Duodenal mucosa (tissue), 2 donors: Measurements from ENCODE around the gene ACE2.
"Not testable (repeated sequence)": the region's sequence is repeated elsewhere in the genome, so short reads cannot be mapped to it uniquely, and the experiment has no call there.

Experiments
- H3K27ac ChIP-seq: one replicate; pipeline ENCODE4 v1.7.0; 2013; ENCODE audit warnings: low read depth, low read length
- H3K27me3 ChIP-seq, 2 donors: one replicate each; pipeline ENCODE4 v1.7.0; 2013; ENCODE audit warnings: low read length in 2 of 2, control low read depth in 1 of 2; ENCODE audit not compliant: insufficient read depth in 2 of 2, control insufficient read depth in 1 of 2
- H3K36me3 ChIP-seq, 2 donors: one replicate each; pipeline ENCODE4 v1.7.0; 2013; ENCODE audit warnings: low read length in 2 of 2, control low read depth in 1 of 2; ENCODE audit not compliant: insufficient read depth in 2 of 2, control insufficient read depth in 1 of 2
- H3K4me1 ChIP-seq, 2 donors: one replicate each; pipeline ENCODE4 v1.7.0; 2013; ENCODE audit warnings: low read length in 2 of 2, control low read depth in 1 of 2; ENCODE audit not compliant: insufficient read depth in 2 of 2, control insufficient read depth in 1 of 2
- H3K4me3 ChIP-seq, 2 donors: one replicate each; pipeline ENCODE4 v1.7.0; 2013; ENCODE audit warnings: low read length in 2 of 2, low read depth in 1 of 2
- H3K9ac ChIP-seq, 2 donors: one replicate each; pipeline ENCODE4 v1.7.0; 2013; ENCODE audit warnings: low read length in 2 of 2, low read depth in 1 of 2
- H3K9me3 ChIP-seq, 2 donors: one replicate each; pipeline ENCODE4 v1.7.0; 2013; ENCODE audit warnings: low read length in 2 of 2, control low read depth in 1 of 2; ENCODE audit not compliant: control insufficient read depth in 1 of 2

The ACE2 gene

DNA sequence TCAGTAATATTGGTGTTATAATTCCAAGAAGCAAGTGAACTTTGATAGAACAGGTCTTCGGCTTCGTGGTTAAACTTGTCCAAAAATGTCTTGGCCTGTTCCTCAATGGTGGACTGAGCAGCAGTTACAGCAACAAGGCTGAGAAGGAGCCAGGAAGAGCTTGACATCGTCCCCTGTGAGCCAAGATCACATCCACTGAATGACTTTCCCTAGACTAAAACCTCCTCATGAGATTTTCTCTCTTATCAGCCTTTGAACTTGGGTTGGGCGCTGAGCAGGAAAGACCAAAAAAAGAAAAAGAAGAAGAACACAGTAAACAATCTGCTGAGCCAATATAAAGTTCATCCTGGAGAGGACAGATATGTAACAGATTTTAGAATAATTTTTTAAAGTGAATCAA is at the start of gene ACE2:
ACE2 (minus strand) TSS at position 216 of the 400 bp plus-strand sequence; CDS start at position 167, 49 bp downstream.
- Histone ChIP-seq H3K27me3 (no peaks in the 10 kb centered on the region), H3K9me3 (no peaks in the 10 kb centered on the region), H3K4me3 (peak within 1 kb of the TSS; percentile 19 to 61), H3K9ac (peak within 1 kb of the TSS in 1 of 2 donors; percentile 16), H3K4me1 (peaks cover under 1 to 13% of the 10 kb centered on the region in 2 donors), H3K27ac (no peak within 1 kb of the TSS), H3K36me3 (no peaks in the 10 kb centered on the region)

DNA sequence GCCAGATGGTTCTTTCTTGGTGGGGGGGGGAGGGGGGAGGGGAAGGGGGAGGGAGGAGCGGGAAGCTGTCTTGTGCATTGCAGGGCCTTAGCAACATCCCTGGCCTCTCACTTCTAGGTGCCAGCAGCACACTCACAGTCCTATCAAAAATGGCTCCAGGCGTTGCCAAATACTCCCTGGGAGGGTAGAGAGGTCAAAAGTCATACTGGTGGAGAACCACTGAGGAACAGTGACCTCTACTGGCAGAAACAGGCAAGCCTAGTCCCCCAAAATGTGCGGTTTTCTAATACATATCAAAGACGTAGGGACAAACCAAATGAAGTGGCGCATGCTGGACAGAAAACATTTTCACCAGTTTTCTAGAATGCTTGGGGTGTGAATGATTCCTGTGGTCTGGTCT is 46.8 kb upstream of the ACE2 start:
- not testable (repeated sequence) for H3K36me3 ChIP-seq, H3K27me3 ChIP-seq, H3K27ac ChIP-seq, H3K4me1 ChIP-seq, H3K4me3 ChIP-seq, H3K9ac ChIP-seq, H3K9me3 ChIP-seq

GRCh38 chrX:15646543-15646942 is 45.8 kb upstream of the ACE2 start:
- H3K4me1 ChIP-seq = no peaks in the 10 kb centered on the region
- no peak overlapping the region for H3K27ac ChIP-seq
- no peaks in the 10 kb centered on the region for H3K27me3 ChIP-seq
- H3K9me3 ChIP-seq = no peaks in the 10 kb centered on the region
- H3K9ac ChIP-seq = no peak overlapping the region
- H3K36me3 ChIP-seq = no peaks in the 10 kb centered on the region
- H3K4me3 ChIP-seq = no peak overlapping the region

GRCh38 chrX:15646031-15646430 is 45.3 kb upstream of the ACE2 start:
- H3K9me3 ChIP-seq = no peaks in the 10 kb centered on the region
- H3K9ac ChIP-seq = no peak overlapping the region
- no peak overlapping the region for H3K4me3 ChIP-seq
- H3K4me1 ChIP-seq = no peaks in the 10 kb centered on the region
- no peaks in the 10 kb centered on the region for H3K27me3 ChIP-seq
- no peak overlapping the region for H3K27ac ChIP-seq
- no peaks in the 10 kb centered on the region for H3K36me3 ChIP-seq

DNA sequence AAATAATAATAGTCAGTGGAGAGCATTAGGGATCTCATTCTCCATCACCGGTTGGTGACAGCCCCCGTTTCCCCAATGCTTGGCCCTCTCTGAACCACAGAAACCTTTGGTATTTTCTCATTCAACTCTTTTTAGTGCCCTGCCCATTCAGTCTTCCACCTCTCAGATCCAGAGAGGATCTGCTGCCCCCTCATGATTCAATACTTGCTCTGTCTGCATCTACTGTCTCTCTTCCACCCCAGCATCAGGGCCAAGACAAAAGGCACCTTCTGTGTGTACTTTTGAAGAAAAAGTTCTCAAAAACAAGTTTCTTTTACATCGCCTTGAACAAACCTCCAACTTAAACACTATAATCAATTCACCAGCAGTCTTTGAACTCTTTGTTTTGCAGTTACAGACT is 44.5 kb upstream of the ACE2 start:
- H3K27ac ChIP-seq = no peak overlapping the region
- H3K36me3 ChIP-seq = no peaks in the 10 kb centered on the region

GRCh38 chrX:15644560-15644872 is 43.8 kb upstream of the ACE2 start:
- no peaks in the 10 kb centered on the region for H3K36me3 ChIP-seq
- H3K27ac ChIP-seq = no peak overlapping the region
- no peaks in the 10 kb centered on the region for H3K27me3 ChIP-seq
- H3K9me3 ChIP-seq = no peaks in the 10 kb centered on the region
- H3K9ac ChIP-seq = no peak overlapping the region
- no peaks in the 10 kb centered on the region for H3K4me1 ChIP-seq
- H3K4me3 ChIP-seq = no peak overlapping the region

More for the DNA sequence above, 44.5 kb upstream of the ACE2 start:
- Histone ChIP-seq H3K4me1 (no peaks in the 10 kb centered on the region), H3K9ac (no peak overlapping the region), H3K27me3 (no peaks in the 10 kb centered on the region), H3K4me3 (no peak overlapping the region), H3K9me3 (no peaks in the 10 kb centered on the region)

DNA sequence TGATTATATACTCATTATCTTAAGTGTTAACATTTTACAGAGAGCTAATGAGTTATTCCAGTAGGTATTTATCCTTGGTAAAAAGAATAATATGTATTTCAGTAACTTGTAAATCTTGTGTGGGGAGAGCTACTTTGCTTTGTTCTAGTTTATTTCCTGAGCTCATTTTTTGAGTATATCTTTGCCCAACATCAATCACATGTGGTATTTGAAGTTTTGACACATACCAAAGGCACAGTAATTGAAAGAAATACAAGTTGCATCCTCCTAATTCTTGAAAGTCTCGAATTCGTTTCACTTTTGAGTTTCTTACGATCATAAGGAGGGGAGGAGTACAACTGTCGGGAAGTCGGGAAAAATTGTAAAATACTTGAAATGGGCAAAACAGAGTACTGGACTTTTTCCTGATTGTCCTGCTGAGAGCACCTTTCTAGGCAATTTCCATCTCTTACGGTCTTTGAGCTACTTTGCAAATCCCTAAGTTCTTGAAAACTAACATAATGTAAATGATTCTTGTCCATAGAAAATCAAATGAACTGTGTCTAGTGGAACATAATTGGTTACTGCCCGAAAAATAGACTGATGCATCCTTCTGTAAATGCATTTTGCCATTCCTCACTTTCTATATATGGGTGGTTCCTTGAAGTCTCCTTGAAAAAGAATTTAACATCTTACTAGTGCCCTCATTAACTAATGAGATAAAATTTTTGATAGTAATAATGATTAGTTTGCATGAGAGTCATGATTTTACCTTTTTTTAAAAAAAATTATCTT is 43.2 kb upstream of the ACE2 start:
- Histone ChIP-seq H3K9ac (no peak overlapping the region), H3K9me3 (no peaks in the 10 kb centered on the region), H3K4me3 (no peak overlapping the region), H3K27me3 (no peaks in the 10 kb centered on the region), H3K36me3 (no peaks in the 10 kb centered on the region), H3K27ac (no peak overlapping the region), H3K4me1 (no peaks in the 10 kb centered on the region)

GRCh38 chrX:15631637-15632036 is 30.9 kb upstream of the ACE2 start:
- no peaks in the 10 kb centered on the region for H3K27me3 ChIP-seq
- H3K4me3 ChIP-seq = no peak overlapping the region
- H3K36me3 ChIP-seq = no peaks in the 10 kb centered on the region
- no peaks in the 10 kb centered on the region for H3K9me3 ChIP-seq
- H3K4me1 ChIP-seq = no peaks in the 10 kb centered on the region
- H3K9ac ChIP-seq = no peak overlapping the region
- no peak overlapping the region for H3K27ac ChIP-seq

- Histone ChIP-seq H3K36me3 (no peaks in the 10 kb centered on the region), H3K9me3 (no peaks in the 10 kb centered on the region), H3K4me3 (no peak overlapping the region), H3K9ac (no peak overlapping the region), H3K4me1 (peaks cover 0 to 4% of the 10 kb centered on the region in 2 donors), H3K27ac (no peak overlapping the region), H3K27me3 (no peaks in the 10 kb centered on the region)
These were observed 22.3 kb upstream of the ACE2 start for GRCh38 chrX:15623054-15623453.

GRCh38 chrX:15619053-15619755 is 18.4 kb upstream of the ACE2 start:
- no peak overlapping the region for H3K9ac ChIP-seq
- no peaks in the 10 kb centered on the region for H3K36me3 ChIP-seq
- H3K9me3 ChIP-seq = no peaks in the 10 kb centered on the region
- H3K4me1 ChIP-seq = peaks cover 0 to 4% of the 10 kb centered on the region in 2 donors
- no peak overlapping the region for H3K4me3 ChIP-seq
- H3K27me3 ChIP-seq = no peaks in the 10 kb centered on the region
- no peak overlapping the region for H3K27ac ChIP-seq
